ENCODE results near the gene HTR3E. TPM values are rescaled to one million over a fixed set of nuclear protein-coding genes. Genes with fewer than 3 reads are reported as not detected.
"Not testable (repeated sequence)": the region's sequence is repeated elsewhere in the genome, so short reads cannot be mapped to it uniquely, and the experiment has no call there.

HTR3E gene
- total RNA-seq, 2 experiments from 2014 or later: not detected

GRCh38 chr3:184099806-184100686 lies 3.2 kb downstream of the HTR3E start:
- intact Hi-C loops (cut with micrococcal nuclease): no loop called here
- H3K4me3 Mint-ChIP-seq: no peak overlapping the region
- ChIA-PET CTCF (no interaction called here), POLR2A (no interaction called here)
- DNase-seq (no peak), ATAC-seq (no peak)
- no peaks in the 10 kb centered on the region for H3K9me3 Mint-ChIP-seq
- H3K4me1 Mint-ChIP-seq (ENCODE audit: low read depth): no peaks in the 10 kb centered on the region
- H3K27ac Mint-ChIP-seq: no peak overlapping the region
- H3K36me3 Mint-ChIP-seq (ENCODE audit: low read depth): no peaks in the 10 kb centered on the region
- TF ChIP-seq CTCF (IDR thresholded peaks at IDR 0.05): no peak
- H3K27me3 Mint-ChIP-seq: no peaks in the 10 kb centered on the region

GRCh38 chr3:184110316-184110725 lies 13.5 kb downstream of the HTR3E start:
- TF ChIP-seq CTCF (IDR thresholded peaks at IDR 0.05): no peak

GRCh38 chr3:184116017-184116416 lies 19.2 kb downstream of the HTR3E start:
- ATAC-seq (no peak), DNase-seq (no peak)
- intact Hi-C loops (cut with micrococcal nuclease): no loop called here
- CTCF ChIA-PET: no interaction called here
- Mint-ChIP-seq H3K4me3 (no peak overlapping the region), H3K27ac (no peak overlapping the region), H3K27me3 (no peaks in the 10 kb centered on the region), H3K9me3 (no peaks in the 10 kb centered on the region), H3K4me1 (ENCODE audit: low read depth) (no peaks in the 10 kb centered on the region), H3K36me3 (ENCODE audit: low read depth) (no peaks in the 10 kb centered on the region)
- TF ChIP-seq CTCF (IDR thresholded peaks at IDR 0.05): no peak
- POLR2A ChIA-PET: no interaction called here

More at GRCh38 chr3:184110316-184110725, 13.5 kb downstream of the HTR3E start:
- Mint-ChIP-seq H3K4me3 (no peak overlapping the region), H3K4me1 (ENCODE audit: low read depth) (no peaks in the 10 kb centered on the region), H3K36me3 (ENCODE audit: low read depth) (no peaks in the 10 kb centered on the region), H3K9me3 (no peaks in the 10 kb centered on the region), H3K27me3 (no peaks in the 10 kb centered on the region), H3K27ac (no peak overlapping the region)
- DNase-seq (peak; percentile 3), ATAC-seq (no peak)
- CTCF ChIA-PET: no interaction called here
- POLR2A ChIA-PET: no interaction called here
- intact Hi-C loops (cut with micrococcal nuclease): no loop called here

- H3K9me3 Mint-ChIP-seq: no peaks in the 10 kb centered on the region
- no peak overlapping the region for H3K27ac Mint-ChIP-seq
- no peaks in the 10 kb centered on the region for H3K36me3 Mint-ChIP-seq (ENCODE audit: low read depth)
- DNase-seq (no peak), ATAC-seq (no peak)
- ChIA-PET POLR2A (no interaction called here), CTCF (no interaction called here)
- intact Hi-C loops (cut with micrococcal nuclease): no loop called here
- TF ChIP-seq CTCF (IDR thresholded peaks at IDR 0.05): no peak
- H3K27me3 Mint-ChIP-seq: no peaks in the 10 kb centered on the region
- H3K4me3 Mint-ChIP-seq: no peak overlapping the region
- H3K4me1 Mint-ChIP-seq (ENCODE audit: low read depth): no peaks in the 10 kb centered on the region
These were observed 20.8 kb downstream of the HTR3E start for GRCh38 chr3:184117636-184118035.

- H3K4me1 Mint-ChIP-seq (ENCODE audit: low read depth); intact Hi-C loops (cut with micrococcal nuclease); H3K9me3 Mint-ChIP-seq; H3K27ac Mint-ChIP-seq; ATAC-seq; H3K27me3 Mint-ChIP-seq; H3K4me3 Mint-ChIP-seq; DNase-seq; POLR2A ChIA-PET; CTCF ChIA-PET; H3K36me3 Mint-ChIP-seq (ENCODE audit: low read depth): not testable (repeated sequence)
These were observed 24.2 kb downstream of the HTR3E start for GRCh38 chr3:184121031-184121430.

All from activated CD8-positive, alpha-beta T cell treated with anti-CD3 and anti-CD28 coated beads for 36 hours (primary cell).